ENCODE results near the gene FREY1.

The FREY1 gene

GRCh38 chr11:45906965-45907611 is at the start of gene FREY1:
TSS of gene FREY1 (minus strand) at chr11:45907271. CDS start at chr11:45907245, 26 bp downstream.
- DNase-seq (ENCODE audit: low read depth): no peak

- no peak for DNase-seq (ENCODE audit: low read depth)
Observed at GRCh38 chr11:45949992-45950407, 42.9 kb upstream of the FREY1 start.

- no peak for DNase-seq (ENCODE audit: low read depth)
Observed at GRCh38 chr11:45948356-45948755, 41.3 kb upstream of the FREY1 start.

GRCh38 chr11:45947885-45948284 is 40.8 kb upstream of the FREY1 start:
- no peak for DNase-seq (ENCODE audit: low read depth)

GRCh38 chr11:45945397-45945999 is 38.4 kb upstream of the FREY1 start:
- no peak for DNase-seq (ENCODE audit: low read depth)

- no peak for DNase-seq (ENCODE audit: low read depth)
Observed at GRCh38 chr11:45942381-45942780, 35.3 kb upstream of the FREY1 start.

- DNase-seq (ENCODE audit: low read depth): no peak
Observed at GRCh38 chr11:45941285-45941684, 34.2 kb upstream of the FREY1 start.

GRCh38 chr11:45939836-45940235 is 32.8 kb upstream of the FREY1 start:
- no peak for DNase-seq (ENCODE audit: low read depth)

GRCh38 chr11:45937916-45938315 is 30.8 kb upstream of the FREY1 start:
- no peak for DNase-seq (ENCODE audit: low read depth)

GRCh38 chr11:45936511-45937054 is 29.5 kb upstream of the FREY1 start:
- no peak for DNase-seq (ENCODE audit: low read depth)

GRCh38 chr11:45935349-45936064 is 28.4 kb upstream of the FREY1 start:
- DNase-seq (ENCODE audit: low read depth): no peak

GRCh38 chr11:45934580-45935318 is 27.7 kb upstream of the FREY1 start:
- no peak for DNase-seq (ENCODE audit: low read depth)

GRCh38 chr11:45933846-45934579 is 26.9 kb upstream of the FREY1 start:
- no peak for DNase-seq (ENCODE audit: low read depth)

GRCh38 chr11:45933131-45933831 is 26.2 kb upstream of the FREY1 start:
- no peak for DNase-seq (ENCODE audit: low read depth)

GRCh38 chr11:45932217-45932616 is 25.1 kb upstream of the FREY1 start:
- no peak for DNase-seq (ENCODE audit: low read depth)

GRCh38 chr11:45931739-45932138 is 24.7 kb upstream of the FREY1 start:
- DNase-seq (ENCODE audit: low read depth): no peak

- DNase-seq (ENCODE audit: low read depth): no peak
Observed at GRCh38 chr11:45930951-45931570, 24.0 kb upstream of the FREY1 start.

- DNase-seq (ENCODE audit: low read depth): no peak
Observed at GRCh38 chr11:45930031-45930794, 23.1 kb upstream of the FREY1 start.

GRCh38 chr11:45929486-45930030 is 22.5 kb upstream of the FREY1 start:
- DNase-seq (ENCODE audit: low read depth): no peak

Data from fibroblast of the conjunctiva (primary cell).